ENCODE results near the gene SYT17. TPM values are rescaled to one million over a fixed set of nuclear protein-coding genes. Genes with fewer than 3 reads are reported as not detected.

The SYT17 gene
- total RNA-seq, 1 donor from 2014 or later: not detected

GRCh38 chr16:19223235-19224170 is 55.5 kb downstream of the SYT17 start:
- Mint-ChIP-seq H3K27ac (ENCODE audit: unreplicated experiment) (no peak overlapping the region), H3K4me3 (ENCODE audit: unreplicated experiment) (no peak overlapping the region), H3K36me3 (ENCODE audit: unreplicated experiment) (no peaks in the 10 kb centered on the region), H3K4me1 (ENCODE audit: unreplicated experiment) (peaks cover 1% of the 10 kb centered on the region), H3K9me3 (ENCODE audit: unreplicated experiment) (peaks cover 10% of the 10 kb centered on the region), H3K27me3 (ENCODE audit: unreplicated experiment) (no peaks in the 10 kb centered on the region)
- no peak for DNase-seq (ENCODE audit: extremely low spot score, unreplicated experiment)
- peak; percentile 41 for TF ChIP-seq CTCF (IDR thresholded peaks at IDR 0.05)

GRCh38 chr16:19225651-19226050 is 57.6 kb downstream of the SYT17 start:
- H3K36me3 Mint-ChIP-seq (ENCODE audit: unreplicated experiment): no peaks in the 10 kb centered on the region
- H3K4me1 Mint-ChIP-seq (ENCODE audit: unreplicated experiment): peaks cover 1% of the 10 kb centered on the region
- H3K9me3 Mint-ChIP-seq (ENCODE audit: unreplicated experiment): peaks cover 10% of the 10 kb centered on the region
- DNase-seq (ENCODE audit: extremely low spot score, unreplicated experiment): no peak
- no peaks in the 10 kb centered on the region for H3K27me3 Mint-ChIP-seq (ENCODE audit: unreplicated experiment)
- no peak for TF ChIP-seq CTCF (IDR thresholded peaks at IDR 0.05)
- H3K27ac Mint-ChIP-seq (ENCODE audit: unreplicated experiment): no peak overlapping the region
- no peak overlapping the region for H3K4me3 Mint-ChIP-seq (ENCODE audit: unreplicated experiment)

DNA sequence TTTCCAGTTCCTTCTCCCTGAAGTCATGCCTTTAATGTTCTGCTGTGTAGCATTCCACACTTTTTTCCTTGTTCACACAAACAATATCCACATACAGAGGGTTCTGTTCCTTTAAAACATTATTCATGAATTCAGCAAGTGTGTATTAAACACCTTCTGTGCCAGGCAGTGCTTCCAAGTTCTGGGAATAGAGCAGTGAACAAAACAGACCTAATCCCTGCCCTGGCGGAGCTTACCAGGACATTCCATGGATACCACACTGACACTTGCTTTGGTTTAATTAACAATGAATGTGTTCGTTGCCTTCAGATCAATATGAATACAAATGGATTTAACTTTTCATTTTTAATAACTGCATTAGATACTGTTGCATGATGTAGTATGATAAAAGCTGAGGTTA is 59.6 kb downstream of the SYT17 start:
- Mint-ChIP-seq H3K36me3 (ENCODE audit: unreplicated experiment) (no peaks in the 10 kb centered on the region), H3K4me3 (ENCODE audit: unreplicated experiment) (no peak overlapping the region), H3K9me3 (ENCODE audit: unreplicated experiment) (peaks cover 10% of the 10 kb centered on the region), H3K4me1 (ENCODE audit: unreplicated experiment) (peaks cover 1% of the 10 kb centered on the region), H3K27me3 (ENCODE audit: unreplicated experiment) (no peaks in the 10 kb centered on the region), H3K27ac (ENCODE audit: unreplicated experiment) (no peak overlapping the region)
- no peak for TF ChIP-seq CTCF (IDR thresholded peaks at IDR 0.05)
- no peak for DNase-seq (ENCODE audit: extremely low spot score, unreplicated experiment)

GRCh38 chr16:19228052-19228451 is 60.0 kb downstream of the SYT17 start:
- Mint-ChIP-seq H3K4me1 (ENCODE audit: unreplicated experiment) (peaks cover 1% of the 10 kb centered on the region), H3K36me3 (ENCODE audit: unreplicated experiment) (no peaks in the 10 kb centered on the region), H3K4me3 (ENCODE audit: unreplicated experiment) (no peak overlapping the region), H3K9me3 (ENCODE audit: unreplicated experiment) (peaks cover 10% of the 10 kb centered on the region), H3K27me3 (ENCODE audit: unreplicated experiment) (no peaks in the 10 kb centered on the region), H3K27ac (ENCODE audit: unreplicated experiment) (no peak overlapping the region)
- no peak for TF ChIP-seq CTCF (IDR thresholded peaks at IDR 0.05)
- no peak for DNase-seq (ENCODE audit: extremely low spot score, unreplicated experiment)

- no peak for TF ChIP-seq CTCF (IDR thresholded peaks at IDR 0.05)
- Mint-ChIP-seq H3K4me3 (ENCODE audit: unreplicated experiment) (no peak overlapping the region), H3K36me3 (ENCODE audit: unreplicated experiment) (no peaks in the 10 kb centered on the region), H3K27ac (ENCODE audit: unreplicated experiment) (no peak overlapping the region), H3K9me3 (ENCODE audit: unreplicated experiment) (peaks cover 10% of the 10 kb centered on the region), H3K4me1 (ENCODE audit: unreplicated experiment) (peaks cover 1% of the 10 kb centered on the region), H3K27me3 (ENCODE audit: unreplicated experiment) (no peaks in the 10 kb centered on the region)
- no peak for DNase-seq (ENCODE audit: extremely low spot score, unreplicated experiment)
These were observed 60.5 kb downstream of the SYT17 start for GRCh38 chr16:19228575-19228974.

All from osteocyte (in vitro differentiated cells).